GM19043 (cell line): ENCODE measurements around the gene ELOVL6.

Experiments
- ATAC-seq: cut with Tn5 transposase; IDR thresholded peaks from one replicate; pipeline ENCODE4 v1.9.1; 2021; ENCODE audit warnings: low read depth; ENCODE audit not compliant: unreplicated experiment

Gene ELOVL6

DNA sequence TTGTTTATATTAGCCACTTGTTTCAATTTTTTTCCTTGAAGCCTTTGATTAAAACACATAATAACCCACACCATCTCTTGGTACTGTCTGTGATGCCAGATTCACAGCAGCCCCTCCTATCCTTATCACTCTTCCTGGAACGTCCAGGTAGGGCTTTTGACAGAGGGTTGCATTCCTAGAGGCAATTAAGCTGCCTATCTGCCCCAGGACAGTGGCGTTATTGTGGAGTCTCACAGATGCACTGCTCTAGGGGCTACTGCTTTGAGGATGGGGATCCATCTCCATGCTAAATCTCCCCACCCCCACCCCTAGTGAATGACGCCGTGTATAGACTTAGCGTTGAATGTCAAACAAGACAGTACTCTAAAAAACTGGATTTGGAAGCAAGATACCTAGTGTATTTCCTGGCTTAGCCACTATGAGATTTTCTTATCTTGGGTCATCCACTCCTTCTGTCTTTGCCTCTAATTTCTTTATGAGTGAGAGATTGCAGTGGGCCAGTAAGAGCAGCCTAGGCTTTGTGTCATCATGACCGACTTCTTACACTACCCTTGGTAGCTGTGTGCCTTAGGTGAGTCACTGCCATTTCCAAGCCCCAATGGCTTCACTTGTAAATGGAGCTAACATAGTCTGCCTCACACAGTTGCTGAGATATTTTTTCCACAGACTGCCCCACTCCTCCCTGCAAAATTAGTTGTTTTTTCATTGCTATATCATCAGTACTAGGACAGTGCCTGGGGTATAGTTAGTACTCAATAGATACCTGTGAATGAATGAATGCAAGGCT is 194.8 kb downstream of the ELOVL6 start:
- no peak for ATAC-seq

GRCh38 chr4:110002326-110002725 is 196.1 kb downstream of the ELOVL6 start:
- ATAC-seq = no peak

DNA sequence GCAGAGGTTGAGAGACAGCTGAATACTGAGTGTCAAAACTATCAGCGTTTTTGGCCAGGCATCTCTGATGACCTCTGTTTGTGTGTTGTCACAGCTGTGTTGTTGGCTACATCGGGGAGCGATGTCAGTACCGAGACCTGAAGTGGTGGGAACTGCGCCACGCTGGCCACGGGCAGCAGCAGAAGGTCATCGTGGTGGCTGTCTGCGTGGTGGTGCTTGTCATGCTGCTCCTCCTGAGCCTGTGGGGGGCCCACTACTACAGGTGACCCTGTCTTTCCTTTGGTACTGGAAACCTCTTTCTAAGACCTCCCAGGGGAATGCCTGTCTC is 198.9 kb downstream of the ELOVL6 start:
- no peak for ATAC-seq

- ATAC-seq = no peak
Observed at GRCh38 chr4:109998867-109999584, 199.4 kb downstream of the ELOVL6 start.

DNA sequence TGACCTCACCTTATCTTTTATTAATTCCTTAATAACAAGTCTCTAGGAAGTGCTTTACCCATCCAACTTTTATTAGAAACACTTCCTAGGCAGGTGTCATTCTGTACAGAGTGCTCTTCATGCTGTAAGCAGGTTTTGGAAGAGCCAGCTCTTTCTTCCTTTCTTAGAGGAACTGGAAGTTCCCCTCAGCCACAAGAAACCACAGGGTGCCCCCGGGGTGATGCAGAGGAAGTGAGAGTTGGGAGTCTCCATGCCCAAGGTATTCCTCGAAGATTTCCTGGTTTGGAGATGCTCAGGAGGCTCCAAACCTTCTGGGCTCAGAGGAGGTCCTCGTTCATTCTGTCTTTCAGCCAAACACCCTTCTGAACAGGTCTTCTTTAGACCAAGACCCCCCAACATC is 201.9 kb downstream of the ELOVL6 start:
- no peak for ATAC-seq
